ENCODE data around the gene MAPK4. TPM values are rescaled to one million over a fixed set of nuclear protein-coding genes. Genes with fewer than 3 reads are reported as not detected.

Gene MAPK4
- total and polyA plus RNA-seq, 3 donors from 2014 or later = 9.3 to 18.1 (median 13.3) TPM

DNA sequence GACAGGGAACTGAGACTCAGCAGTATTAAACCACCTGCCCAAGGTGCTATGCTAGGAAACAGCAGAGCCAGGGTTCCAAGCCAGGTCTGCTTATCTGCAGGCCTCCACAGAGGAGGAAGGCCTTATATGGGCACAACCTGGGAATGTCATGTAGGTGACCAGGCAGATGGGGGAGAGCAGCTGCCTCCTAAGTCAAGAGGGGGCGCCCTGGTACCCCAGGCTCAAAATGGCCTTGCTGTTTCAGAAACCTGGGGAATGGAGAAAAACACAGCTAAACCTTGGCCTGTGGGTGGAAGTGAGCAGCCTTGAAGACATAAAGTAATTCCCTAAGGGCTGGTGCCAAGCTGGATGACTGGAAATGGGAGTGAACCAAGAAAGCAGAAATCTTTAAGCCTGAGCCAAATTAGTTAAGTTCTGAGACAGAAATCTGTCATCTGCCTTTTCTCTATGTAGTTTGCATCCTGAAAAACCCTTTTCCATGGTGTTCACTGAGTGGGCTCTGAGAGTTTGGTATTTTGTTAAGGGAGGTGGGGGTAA is 79.1 kb downstream of the MAPK4 start:
- H3K27ac ChIP-seq = no peak overlapping the region
- 89 to 90% methylated on average over 1 of the region's 1 CpG for WGBS, 2 donors

GRCh38 chr18:50639711-50640110 is 79.8 kb downstream of the MAPK4 start:
- WGBS, 2 donors = 84 to 89% methylated on average over 4 of the region's 4 CpGs
- no peaks in the 10 kb centered on the region for H3K4me1 ChIP-seq
- no peaks in the 10 kb centered on the region for H3K27me3 ChIP-seq
- no peak for DNase-seq
- no peaks in the 10 kb centered on the region for H3K9me3 ChIP-seq
- no peaks in the 10 kb centered on the region for H3K36me3 ChIP-seq (ENCODE audit: low read depth, missing control alignments)
- no peak for TF ChIP-seq POLR2A (IDR thresholded peaks at IDR 0.05)
- TF ChIP-seq, protein P1, sequence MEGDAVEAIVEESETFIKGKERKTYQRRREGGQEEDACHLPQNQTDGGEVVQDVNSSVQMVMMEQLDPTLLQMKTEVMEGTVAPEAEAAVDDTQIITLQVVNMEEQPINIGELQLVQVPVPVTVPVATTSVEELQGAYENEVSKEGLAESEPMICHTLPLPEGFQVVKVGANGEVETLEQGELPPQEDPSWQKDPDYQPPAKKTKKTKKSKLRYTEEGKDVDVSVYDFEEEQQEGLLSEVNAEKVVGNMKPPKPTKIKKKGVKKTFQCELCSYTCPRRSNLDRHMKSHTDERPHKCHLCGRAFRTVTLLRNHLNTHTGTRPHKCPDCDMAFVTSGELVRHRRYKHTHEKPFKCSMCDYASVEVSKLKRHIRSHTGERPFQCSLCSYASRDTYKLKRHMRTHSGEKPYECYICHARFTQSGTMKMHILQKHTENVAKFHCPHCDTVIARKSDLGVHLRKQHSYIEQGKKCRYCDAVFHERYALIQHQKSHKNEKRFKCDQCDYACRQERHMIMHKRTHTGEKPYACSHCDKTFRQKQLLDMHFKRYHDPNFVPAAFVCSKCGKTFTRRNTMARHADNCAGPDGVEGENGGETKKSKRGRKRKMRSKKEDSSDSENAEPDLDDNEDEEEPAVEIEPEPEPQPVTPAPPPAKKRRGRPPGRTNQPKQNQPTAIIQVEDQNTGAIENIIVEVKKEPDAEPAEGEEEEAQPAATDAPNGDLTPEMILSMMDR (IDR thresholded peaks at IDR 0.05) = no peak
- intact Hi-C loops (cut with DNase I; ENCODE audit: low total_unique reads) = no loop called here
- no peak overlapping the region for H3K4me3 ChIP-seq
- H3K27ac ChIP-seq = no peak overlapping the region

More for the DNA sequence above, 79.1 kb downstream of the MAPK4 start:
- no peaks in the 10 kb centered on the region for H3K36me3 ChIP-seq (ENCODE audit: low read depth, missing control alignments)
- no peaks in the 10 kb centered on the region for H3K9me3 ChIP-seq
- H3K4me3 ChIP-seq = no peak overlapping the region
- H3K27me3 ChIP-seq = no peaks in the 10 kb centered on the region
- DNase-seq = no peak
- intact Hi-C loops (cut with DNase I; ENCODE audit: low total_unique reads) = no loop called here
- no peaks in the 10 kb centered on the region for H3K4me1 ChIP-seq
- TF ChIP-seq, protein P1 (IDR thresholded peaks at IDR 0.05) = no peak
- TF ChIP-seq POLR2A (IDR thresholded peaks at IDR 0.05) = no peak

DNA sequence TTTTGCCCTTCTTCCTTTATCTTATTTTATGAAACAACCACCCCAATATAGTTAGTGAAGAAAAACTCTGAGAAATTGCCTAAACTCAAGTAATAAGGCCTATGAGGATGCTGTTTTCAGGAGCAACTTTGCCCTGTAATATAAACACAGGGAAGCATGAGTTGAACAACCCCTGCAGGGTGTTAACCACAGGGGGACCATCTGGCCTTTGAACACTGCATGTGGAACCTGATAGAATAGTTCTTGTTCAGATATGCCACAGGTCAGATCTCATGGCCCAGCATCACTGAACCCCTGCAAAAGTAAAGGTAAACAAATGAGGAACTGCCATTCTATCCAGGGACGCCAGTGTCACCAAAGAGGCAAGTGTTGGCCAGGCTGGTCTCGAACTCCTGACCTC is 82.6 kb downstream of the MAPK4 start:
- Histone ChIP-seq H3K4me3 (no peak overlapping the region), H3K36me3 (ENCODE audit: low read depth, missing control alignments) (no peaks in the 10 kb centered on the region), H3K4me1 (no peaks in the 10 kb centered on the region), H3K9me3 (no peaks in the 10 kb centered on the region), H3K27me3 (no peaks in the 10 kb centered on the region), H3K27ac (no peak overlapping the region)
- TF ChIP-seq POLR2A (IDR thresholded peaks at IDR 0.05) = no peak
- TF ChIP-seq, protein P1 (IDR thresholded peaks at IDR 0.05) = no peak
- 94 to 100% methylated on average over 2 of the region's 2 CpGs for WGBS, 2 donors
- DNase-seq = no peak
- intact Hi-C loops (cut with DNase I; ENCODE audit: low total_unique reads) = no loop called here

DNA sequence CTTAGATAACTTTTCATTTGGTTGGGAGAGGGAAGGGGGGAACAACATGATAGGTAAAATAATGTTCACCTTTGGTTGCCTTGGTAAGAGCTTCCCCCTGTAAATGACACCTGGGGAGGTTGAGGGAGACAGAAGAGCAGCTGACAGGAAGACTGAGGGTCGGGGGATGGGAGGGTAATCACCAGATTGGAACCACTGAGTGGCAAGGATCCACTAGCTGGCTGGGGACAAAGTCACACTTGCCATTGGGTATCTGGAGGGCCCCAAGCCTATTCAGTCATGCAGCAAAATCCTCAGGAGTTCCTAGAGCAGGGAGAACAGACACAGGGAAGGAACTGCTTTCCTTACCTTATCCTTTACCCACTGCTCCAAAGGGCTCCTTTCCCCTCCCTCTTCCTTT is 84.3 kb downstream of the MAPK4 start:
- no peak overlapping the region for H3K4me3 ChIP-seq
- TF ChIP-seq, protein P1 (IDR thresholded peaks at IDR 0.05) = no peak
- TF ChIP-seq POLR2A (IDR thresholded peaks at IDR 0.05) = no peak
- H3K4me1 ChIP-seq = no peaks in the 10 kb centered on the region
- intact Hi-C loops (cut with DNase I; ENCODE audit: low total_unique reads) = no loop called here
- H3K9me3 ChIP-seq = no peaks in the 10 kb centered on the region
- H3K36me3 ChIP-seq (ENCODE audit: low read depth, missing control alignments) = no peaks in the 10 kb centered on the region
- H3K27me3 ChIP-seq = no peaks in the 10 kb centered on the region
- H3K27ac ChIP-seq = no peak overlapping the region
- 81 to 100% methylated on average over 1 of the region's 1 CpG for WGBS, 2 donors
- no peak for DNase-seq

- no peaks in the 10 kb centered on the region for H3K9me3 ChIP-seq
- 82 to 83% methylated on average over 10 of the region's 10 CpGs for WGBS, 2 donors
- H3K4me1 ChIP-seq = peaks cover 4% of the 10 kb centered on the region
- H3K27me3 ChIP-seq = no peaks in the 10 kb centered on the region
- no peak overlapping the region for H3K27ac ChIP-seq
- intact Hi-C loops (cut with DNase I; ENCODE audit: low total_unique reads) = no loop called here
- TF ChIP-seq, protein P1 (IDR thresholded peaks at IDR 0.05) = no peak
- no peak overlapping the region for H3K4me3 ChIP-seq
- H3K36me3 ChIP-seq (ENCODE audit: low read depth, missing control alignments) = no peaks in the 10 kb centered on the region
- no peak for DNase-seq
These were observed 84.9 kb downstream of the MAPK4 start for GRCh38 chr18:50644807-50645206.

All from testis (tissue), 3 donors.